ENCODE measurements around the gene ZNF385D.

GRCh38 chr3:21662403-21662802 lies 88.6 kb downstream of the ZNF385D start:
- TF ChIP-seq MTF2 (CRISPR knock-in tag; IDR thresholded peaks at IDR 0.05; ENCODE audit: borderline replicate concordance) (no peak), ZNF724P (CRISPR knock-in tag; IDR thresholded peaks at IDR 0.05; ENCODE audit: borderline replicate concordance) (no peak), ZNF792 (CRISPR knock-in tag; IDR thresholded peaks at IDR 0.05) (no peak), JUND (CRISPR knock-in tag; IDR thresholded peaks at IDR 0.05) (no peak), ZBTB33 (CRISPR knock-in tag; IDR thresholded peaks at IDR 0.05) (no peak), CTCF (CRISPR knock-in tag; IDR thresholded peaks at IDR 0.05) (no peak), GLI4 (CRISPR knock-in tag; IDR thresholded peaks at IDR 0.05; ENCODE audit: borderline replicate concordance) (no peak)

All from HepG2 (cell line).